HepG2 (cell line): ENCODE data around the gene MORN1. TPM values are rescaled to one million over a fixed set of nuclear protein-coding genes. Genes with fewer than 3 reads are reported as not detected.
A peak's percentile ranks its signal among the peaks of the same experiment; 100 is the strongest.

Experiments
- HNF1B ChIP-seq: sonication (generic); formaldehyde crosslinking; IDR thresholded peaks from 2 replicates; pipeline ENCODE4 v1.5.1; 2020; ENCODE audit warnings: mild to moderate bottlenecking, moderate library complexity, missing genetic modification reagents
- ISX ChIP-seq: sonication (generic); formaldehyde crosslinking; conservative IDR thresholded peaks from 2 replicates; pipeline ENCODE4 v1.5.0; 2020; ENCODE audit warnings: missing genetic modification reagents
- NFKB2 ChIP-seq: sonication (generic); formaldehyde crosslinking; IDR thresholded peaks from 2 replicates; pipeline ENCODE4 v1.4.0; 2020; ENCODE audit warnings: missing genetic modification reagents, borderline replicate concordance
- RAD51 ChIP-seq: fragments of 450-650 bp; IDR thresholded peaks from 2 replicates; pipeline ENCODE4 v1.6.1; 2016; ENCODE audit warnings: borderline replicate concordance
- SPEN ChIP-seq: sonication (generic); formaldehyde crosslinking; IDR thresholded peaks from 2 replicates; pipeline ENCODE4 v1.5.1; 2020; ENCODE audit warnings: low read depth, mild to moderate bottlenecking, missing genetic modification reagents
- SRSF9 ChIP-seq: fragments of 200-400 bp; formaldehyde crosslinking; IDR thresholded peaks from 2 replicates; pipeline ENCODE4 v1.6.1; 2018; ENCODE audit warnings: borderline replicate concordance, mild to moderate bottlenecking, low read depth, low read length; ENCODE audit not compliant: insufficient read depth, poor library complexity, severe bottlenecking
- ZFP36 ChIP-seq: fragments of 150-350 bp; IDR thresholded peaks from 2 replicates; pipeline ENCODE4 v1.6.1; 2018; ENCODE audit warnings: borderline replicate concordance, low read length, low read depth; ENCODE audit not compliant: partially characterized antibody
- ZFX ChIP-seq: sonication (generic); formaldehyde crosslinking; IDR thresholded peaks from 2 replicates; pipeline ENCODE4 v1.4.0; 2020; ENCODE audit warnings: mild to moderate bottlenecking, low read depth, missing genetic modification reagents, moderate library complexity
- ZNF335 ChIP-seq: sonication (generic); formaldehyde crosslinking; IDR thresholded peaks from 2 replicates; pipeline ENCODE4 v1.4.0; 2020; ENCODE audit warnings: missing genetic modification reagents
- ZNF572 ChIP-seq: sonication (generic); formaldehyde crosslinking; IDR thresholded peaks from 2 replicates; pipeline ENCODE4 v1.5.1; 2020; ENCODE audit warnings: mild to moderate bottlenecking, missing genetic modification reagents
- ZNF615 ChIP-seq: sonication (generic); formaldehyde crosslinking; IDR thresholded peaks from 2 replicates; pipeline ENCODE4 v1.5.0; 2020; ENCODE audit warnings: mild to moderate bottlenecking, missing genetic modification reagents, borderline replicate concordance
- ZNF660 ChIP-seq: sonication (generic); formaldehyde crosslinking; IDR thresholded peaks from 2 replicates; pipeline ENCODE4 v1.5.1; 2020; ENCODE audit warnings: mild to moderate bottlenecking, low read depth, missing genetic modification reagents, borderline replicate concordance
- ZNF687 ChIP-seq: sonication (generic); formaldehyde crosslinking; IDR thresholded peaks from 2 replicates; pipeline ENCODE4 v1.5.1; 2020; ENCODE audit warnings: mild to moderate bottlenecking, missing genetic modification reagents, moderate library complexity
- ZNF720 ChIP-seq: sonication (generic); formaldehyde crosslinking; IDR thresholded peaks from 2 replicates; pipeline ENCODE4 v1.4.0; 2020; ENCODE audit warnings: missing genetic modification reagents
- ZNF800 ChIP-seq: sonication (generic); formaldehyde crosslinking; IDR thresholded peaks from 2 replicates; pipeline ENCODE4 v1.4.0; 2020; ENCODE audit warnings: missing genetic modification reagents
- polyA plus RNA-seq, 8 experiments: library from polyadenylated mRNA; depleted of rRNA in 3 of 8; stranded (reverse) in 7 of 8; unstranded in 1 of 8; fragments of >200 nt; fragmentation: Illumina TruSeq in 4 of 8; extraction: Trizol in 4 of 8; gene quantifications; 2 replicates each; pipeline versions ENCODE4 v1.2.1 to v1.2.3, GENCODE V29; 2011 to 2016; ENCODE audit warnings: low read depth in 4 of 8, missing spikeins in 1 of 8, mixed read lengths in 1 of 8; ENCODE audit not compliant: insufficient read depth in 1 of 8
- total RNA-seq, 5 experiments: library from RNA; depleted of rRNA; stranded (reverse); fragments of >200 nt; fragmentation: Illumina TruSeq; extraction: Trizol; gene quantifications; 2 replicates each; pipeline ENCODE4 v1.2.3, GENCODE V29; 2016; ENCODE audit warnings: low read depth in 1 of 5
- TF ChIP-seq, protein P1 (sequence below): sonication (generic); formaldehyde crosslinking; IDR thresholded peaks from 2 replicates; pipeline ENCODE4 v1.8.1; 2023; ENCODE audit warnings: mild to moderate bottlenecking, moderate library complexity, missing genetic modification reagents

Gene MORN1
- total and polyA plus RNA-seq, 2 of the 13 experiments (the other 11 are each of a cell fraction or from before 2014, with no cell fraction given) = 3.1 to 6.5 TPM

DNA sequence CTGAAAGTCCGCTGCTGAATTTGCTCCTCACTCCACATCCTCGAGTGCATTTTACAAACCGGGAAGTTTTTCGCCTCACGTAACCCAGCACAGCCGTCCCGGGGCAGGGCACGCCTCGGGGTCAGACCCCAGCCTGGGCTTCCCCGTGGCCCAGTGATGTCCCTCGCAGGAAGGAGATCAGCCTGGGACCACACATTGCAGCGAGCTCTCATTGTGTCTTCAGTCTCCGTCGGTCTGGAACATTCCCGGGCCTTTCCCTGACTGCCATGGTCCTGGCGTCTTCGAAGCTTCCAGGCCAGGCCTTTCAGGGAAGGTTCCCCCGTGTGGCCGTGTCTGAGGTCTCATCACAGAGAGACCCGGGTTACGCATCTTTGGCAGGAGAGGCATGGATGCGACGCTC lies 43.5 kb downstream of the MORN1 start (continued):
- TF ChIP-seq NFKB2 (CRISPR knock-in tag) (0 out of 2 replicates have a peak, but pooled peaks have one; percentile 36), ZNF720 (no peak), ZFP36 (no peak), RAD51 (no peak), ZNF660 (CRISPR knock-in tag) (no peak), SRSF9 (no peak), SPEN (CRISPR knock-in tag) (no peak), ZNF615 (CRISPR knock-in tag) (no peak), ZNF335 (no peak), ZNF687 (peak; percentile 46; the same call in 1 of the 2 replicates), HNF1B (CRISPR knock-in tag) (no peak), ZNF572 (no peak), ZFX (CRISPR knock-in tag) (0 out of 2 replicates have a peak, but pooled peaks have one; percentile 26), ZNF800 (CRISPR knock-in tag) (no peak), ISX (no peak)
- TF ChIP-seq, protein P1, sequence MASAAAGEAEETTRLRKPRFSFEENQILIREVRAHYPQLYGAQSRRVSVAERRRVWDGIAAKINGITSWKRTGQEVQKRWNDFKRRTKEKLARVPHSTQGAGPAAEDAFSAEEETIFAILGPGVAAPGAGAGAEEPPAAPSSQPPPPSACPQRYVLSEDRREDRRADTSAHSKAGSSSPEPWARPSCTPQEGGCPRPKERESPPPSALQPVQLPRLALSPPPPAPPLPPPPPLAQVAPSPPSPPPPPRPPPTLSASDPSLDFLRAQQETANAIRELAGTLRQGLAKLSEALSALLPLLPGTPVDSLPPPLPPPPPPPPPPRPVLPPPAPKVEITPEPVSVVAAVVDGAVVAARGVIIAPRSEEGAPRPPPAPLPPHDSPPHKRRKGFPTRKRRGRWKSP (CRISPR knock-in tag) = no peak
